Endothelial cell of umbilical vein (primary cell): ENCODE measurements around the gene CD72. TPM values are rescaled to one million over a fixed set of nuclear protein-coding genes. Genes with fewer than 3 reads are reported as not detected.

Experiments used
- BruUV-seq: library from RNA; stranded (reverse); fragments of 400-500 nt; replicated peaks from 2 replicates; lab custom pipeline; 2021; lab: Mats Ljungman, UMichigan
- CTCF ChIA-PET: fragments of 300-600, 350-600 bp; sonication (Branson Sonifier 250); formaldehyde crosslinking; loops from one replicate; lab custom pipeline; 2021; ENCODE audit warnings: antibody characterized with exemption, inconsistent platforms; lab: Charles Lee
- POLR2A ChIA-PET: fragments of 300-600, 350-600 bp; sonication (Branson Sonifier 250); formaldehyde crosslinking; loops from one replicate; lab custom pipeline; 2021; ENCODE audit warnings: antibody characterized with exemption, inconsistent platforms; lab: Charles Lee
- DNase-seq: peaks from one replicate; pipeline ENCODE4 v3.0.0-alpha.2; 2011; ENCODE audit warnings: low read depth, low spot score
- FAIRE-seq: peaks from 2 replicates; lab custom pipeline; 2011; peaks lifted over from hg19 to GRCh38; lab: Jason Lieb, UNC
- H2AFZ ChIP-seq: 2 replicates; pipeline ENCODE4 v1.6.0; 2012; ENCODE audit warnings: low read depth, low read length, control low read depth, inconsistent platforms
- H3K27ac ChIP-seq: 2 replicates; pipeline ENCODE4 v1.5.1; 2011; ENCODE audit warnings: low read depth, mild to moderate bottlenecking, control low read depth, low read length, moderate library complexity; ENCODE audit not compliant: insufficient read depth
- H3K27me3 ChIP-seq, 2 experiments: 2 replicates each; pipeline versions ENCODE4 v1.6.0 to v1.6.1; 2011; ENCODE audit warnings: low read length in 2 of 2, mixed read lengths in 1 of 2; ENCODE audit not compliant: control insufficient read depth in 2 of 2, insufficient read depth in 2 of 2
- H3K36me3 ChIP-seq, 2 experiments: 2 replicates in 1 of 2; 3 replicates in 1 of 2; pipeline ENCODE4 v1.5.1; 2011; ENCODE audit warnings: low read length in 2 of 2, mild to moderate bottlenecking in 1 of 2, moderate library complexity in 1 of 2; ENCODE audit not compliant: control insufficient read depth in 2 of 2, insufficient read depth in 2 of 2; ENCODE audit errors: extremely low read depth in 1 of 2
- H3K4me1 ChIP-seq: 3 replicates; pipeline ENCODE4 v1.5.1; 2011; ENCODE audit warnings: mild to moderate bottlenecking, low read length; ENCODE audit not compliant: control insufficient read depth, insufficient read depth; ENCODE audit errors: extremely low read depth
- H3K4me2 ChIP-seq: 2 replicates; pipeline ENCODE4 v1.6.1; 2011; ENCODE audit warnings: low read length, control low read depth, mixed read lengths; ENCODE audit not compliant: insufficient read depth
- H3K4me3 ChIP-seq, 3 experiments: fragments of 200-600 bp in 1 of 3; sonication (generic), shearing (Covaris generic) in 1 of 3; replicated peaks in 1 of 3; 2 replicates each; pipeline ENCODE4 v1.5.1; 2011 to 2016; ENCODE audit warnings: control low read depth in 3 of 3, low read length in 3 of 3, mild to moderate bottlenecking in 2 of 3, inconsistent platforms in 1 of 3, low read depth in 1 of 3, moderate library complexity in 1 of 3; ENCODE audit not compliant: insufficient read depth in 1 of 3
- H3K79me2 ChIP-seq: 2 replicates; pipeline ENCODE4 v1.6.0; 2012; ENCODE audit warnings: low read length, inconsistent platforms; ENCODE audit not compliant: control insufficient read depth, insufficient read depth
- H3K9ac ChIP-seq: replicated peaks from 2 replicates; pipeline ENCODE3; 2011; ENCODE audit warnings: low read length, control low read depth; ENCODE audit not compliant: insufficient read depth; ENCODE audit errors: extremely low read depth
- H3K9me1 ChIP-seq: replicated peaks from 3 replicates; pipeline ENCODE4 v1.6.0; 2011; ENCODE audit warnings: mild to moderate bottlenecking, low read length; ENCODE audit not compliant: control insufficient read depth, insufficient read depth; ENCODE audit errors: extremely low read depth
- H3K9me3 ChIP-seq: replicated peaks from 2 replicates; pipeline ENCODE4 v1.5.1; 2012; ENCODE audit warnings: low read length, inconsistent platforms; ENCODE audit not compliant: control insufficient read depth, insufficient read depth
- H4K20me1 ChIP-seq: replicated peaks from 2 replicates; pipeline ENCODE3; 2011; ENCODE audit warnings: mild to moderate bottlenecking, low read length; ENCODE audit not compliant: control insufficient read depth, insufficient read depth; ENCODE audit errors: extremely low read depth
- CTCF ChIP-seq, 2 donors: IDR thresholded peaks; 1 replicate in 1 of 2; 2 replicates in 1 of 2; pipeline ENCODE4 v1.5.1; 2011; ENCODE audit warnings: low read length in 2 of 2, mild to moderate bottlenecking in 2 of 2, moderate library complexity in 2 of 2, control low read depth in 1 of 2, inconsistent platforms in 1 of 2, low read depth in 1 of 2; ENCODE audit not compliant: insufficient read depth in 1 of 2; ENCODE audit errors: extremely low read depth in 1 of 2
- EZH2 ChIP-seq: IDR thresholded peaks from 2 replicates; pipeline ENCODE4 v1.6.1; 2012; ENCODE audit warnings: borderline replicate concordance, low read depth, mild to moderate bottlenecking, moderate library complexity, low read length, inconsistent platforms; ENCODE audit not compliant: severe bottlenecking
- FOS ChIP-seq: IDR thresholded peaks from 2 replicates; pipeline ENCODE4 v1.6.1; 2011; ENCODE audit warnings: mild to moderate bottlenecking, low read length, moderate library complexity, borderline replicate concordance; ENCODE audit not compliant: insufficient read depth
- GATA2 ChIP-seq: IDR thresholded peaks from 2 replicates; pipeline ENCODE4 v1.7.0; 2011; ENCODE audit warnings: low read depth, mild to moderate bottlenecking, moderate library complexity, mixed read lengths, low read length; ENCODE audit not compliant: insufficient read length, insufficient read depth
- JUN ChIP-seq: IDR thresholded peaks from 2 replicates; pipeline ENCODE4 v1.6.1; 2011; ENCODE audit warnings: borderline replicate concordance, low read depth; ENCODE audit not compliant: insufficient read length, insufficient read depth
- MYC ChIP-seq: IDR thresholded peaks from one replicate; pipeline ENCODE4 v1.6.1; 2011; ENCODE audit warnings: mild to moderate bottlenecking, low read depth, low read length
- POLR2A ChIP-seq: IDR thresholded peaks from 2 replicates; pipeline ENCODE4 v1.6.1; 2012; ENCODE audit warnings: low read depth, mild to moderate bottlenecking, control low read depth, low read length
- POLR2AphosphoS5 ChIP-seq: IDR thresholded peaks from 2 replicates; pipeline ENCODE4 v1.6.1; 2012; ENCODE audit warnings: low read depth, mild to moderate bottlenecking, control low read depth, low read length, moderate library complexity; ENCODE audit not compliant: insufficient read depth
- dilution Hi-C: fragments of 300-500 bp; cut with MboI; formaldehyde crosslinking; loops from one replicate; pipeline ENCODE4 v1.15.0; 2019; ENCODE audit warnings: low sequenced_read_pairs; ENCODE audit not compliant: extremely low pct_ligation_motif_present
- intact Hi-C: fragments of 100-400 bp; cut with micrococcal nuclease; formaldehyde crosslinking; loops from one replicate; pipeline ENCODE4 v1.10.0; 2022
- polyA plus RNA-seq, 4 experiments: library from polyadenylated mRNA; depleted of rRNA in 3 of 4; stranded (reverse) in 3 of 4; unstranded in 1 of 4; fragments of >200 nt; gene quantifications; 2 replicates each; pipeline versions ENCODE4 v1.2.1 to v1.2.3, GENCODE V29; 2011 to 2012; ENCODE audit warnings: missing spikeins in 1 of 4
- total RNA-seq: library from RNA; stranded (reverse); gene quantifications from 2 replicates; pipeline ENCODE4 v1.2.3, GENCODE V29; 2021
- TF ChIP-seq, protein P1 (sequence below): IDR thresholded peaks from 2 replicates; pipeline ENCODE4 v1.6.1; 2011; ENCODE audit not compliant: insufficient read depth, insufficient read length

CD72 gene
- total and polyA plus RNA-seq, 2 donors (not counting 3 experiments of a cell fraction or from before 2014, with no cell fraction given), result 0.39 TPM; not detected in 1

- BruUV-seq, result no TSS peak
- Histone ChIP-seq H3K4me3 (no peak overlapping the region), H3K27ac (no peak overlapping the region), H3K79me2 (no peaks in the 10 kb centered on the region), H3K36me3 (peaks cover 3 to 14% of the 10 kb centered on the region in 2 experiments), H3K4me1 (peaks cover 16% of the 10 kb centered on the region), H2AFZ (no peak overlapping the region), H3K9ac (no peak overlapping the region), H3K4me2 (no peak overlapping the region), H3K9me1 (no peaks in the 10 kb centered on the region), H3K9me3 (no peaks in the 10 kb centered on the region), H4K20me1 (no peaks in the 10 kb centered on the region), H3K27me3 (no peaks in the 10 kb centered on the region)
- ChIA-PET POLR2A (no interaction called here), CTCF (no interaction called here)
- FAIRE-seq (no peak), DNase-seq (no peak)
- intact Hi-C loops, result no loop called here
- TF ChIP-seq EZH2, result no peak
- TF ChIP-seq JUN, result no peak
- TF ChIP-seq, protein P1, sequence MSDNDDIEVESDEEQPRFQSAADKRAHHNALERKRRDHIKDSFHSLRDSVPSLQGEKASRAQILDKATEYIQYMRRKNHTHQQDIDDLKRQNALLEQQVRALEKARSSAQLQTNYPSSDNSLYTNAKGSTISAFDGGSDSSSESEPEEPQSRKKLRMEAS, result no peak
- no peak for TF ChIP-seq CTCF (IDR thresholded peaks at IDR 0.05; ENCODE audit: extremely low read depth in 1 of 2, insufficient read depth in 1 of 2, low read depth in 1 of 2, low read length in 2 of 2)
- no peak for TF ChIP-seq POLR2AphosphoS5
- TF ChIP-seq MYC, result no peak
- no peak for TF ChIP-seq GATA2
- TF ChIP-seq FOS, result no peak
- TF ChIP-seq POLR2A, result no peak
- dilution Hi-C loops, result no loop called here
Observed at GRCh38 chr9:35606726-35607125, 11.5 kb downstream of the CD72 start.
